Skin epidermis (tissue), 12 donors: Measurements from ENCODE around the gene ANO10.
"Not testable (repeated sequence)": the region's sequence is repeated elsewhere in the genome, so short reads cannot be mapped to it uniquely, and the experiment has no call there.

ENCODE experiments used
- H3K27ac ChIP-seq, 21 experiments: fragments of 200-600 bp; sonication (generic) in 11 of 21; one replicate each; pipeline ENCODE4 v1.5.0; 2020; ENCODE audit warnings: mild to moderate bottlenecking in 3 of 21, inconsistent platforms in 2 of 21, moderate library complexity in 2 of 21
- H3K4me3 ChIP-seq, 7 experiments: fragments of 200-600 bp; sonication (generic) in 2 of 7; one replicate each; pipeline ENCODE4 v1.5.0; 2020; ENCODE audit warnings: inconsistent platforms in 2 of 7, mild to moderate bottlenecking in 2 of 7, moderate library complexity in 1 of 7

Gene ANO10

DNA sequence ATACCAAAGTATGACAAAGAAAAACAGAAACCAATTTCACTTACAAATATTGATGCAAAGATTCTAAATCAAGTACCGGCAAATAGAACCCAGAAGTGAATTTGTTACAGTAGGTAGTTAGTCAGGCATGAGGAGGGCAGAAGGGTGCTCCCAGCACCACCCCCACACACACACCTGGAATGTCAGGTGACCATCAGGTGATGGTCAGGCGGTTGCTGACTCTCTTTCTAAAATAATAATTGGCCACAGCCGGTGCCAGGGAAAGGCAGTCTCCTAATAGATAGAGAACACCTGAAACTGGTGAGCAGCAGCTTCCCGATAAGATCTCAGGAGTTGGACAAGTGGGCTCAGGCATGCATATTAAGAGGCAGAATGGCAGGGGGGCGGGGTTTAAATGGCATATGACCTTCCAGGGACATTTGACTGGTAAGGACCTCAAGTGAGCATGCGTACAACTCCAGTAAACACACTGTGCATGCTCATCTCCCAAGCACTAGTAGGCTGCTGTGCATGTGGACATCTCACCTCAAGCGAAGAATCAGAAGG, 131.1 kb downstream of the ANO10 start:
- Histone ChIP-seq H3K27ac (no peak overlapping the region), H3K4me3 (no peak overlapping the region)

DNA sequence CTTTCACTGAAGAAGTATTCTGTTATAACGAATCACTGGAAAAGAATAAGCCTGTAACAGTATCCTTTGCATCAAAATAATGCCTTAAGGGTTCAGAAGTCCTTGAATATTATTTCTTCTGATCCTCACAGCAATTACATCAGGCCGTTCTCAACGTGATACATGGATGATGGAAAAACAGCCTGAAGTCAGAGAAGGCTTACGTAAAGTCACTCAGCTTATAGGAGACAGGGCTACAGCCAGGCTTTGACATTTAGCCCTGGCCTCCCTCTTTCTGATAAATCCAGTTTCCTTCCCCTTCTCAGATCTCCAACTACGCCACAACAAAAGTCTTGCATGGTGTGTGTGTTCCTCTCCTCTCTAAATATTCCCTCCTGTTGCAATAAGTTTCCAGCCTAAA, 131.9 kb downstream of the ANO10 start:
- Histone ChIP-seq H3K27ac (no peak overlapping the region), H3K4me3 (no peak overlapping the region)

DNA sequence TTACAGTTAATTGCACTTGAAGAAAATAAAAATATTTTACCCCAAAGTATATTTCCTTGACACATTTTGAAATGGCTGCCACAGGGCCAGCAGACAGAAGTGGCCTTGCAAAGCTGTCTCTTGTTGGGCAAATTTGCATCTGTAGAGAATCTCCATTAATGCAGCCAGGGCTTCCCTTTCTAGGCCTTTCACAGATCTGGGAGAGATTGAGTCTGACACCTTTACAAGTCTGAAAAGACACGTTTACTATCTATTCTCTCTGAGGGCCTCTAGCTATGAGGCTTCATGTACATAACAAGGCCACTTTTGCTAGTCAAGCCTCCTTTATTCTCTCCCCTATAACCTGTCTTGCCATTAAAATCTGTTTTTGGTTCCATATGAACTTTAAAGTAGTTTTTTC, 135.9 kb downstream of the ANO10 start:
- Histone ChIP-seq H3K4me3 (no peak overlapping the region), H3K27ac (no peak overlapping the region)

DNA sequence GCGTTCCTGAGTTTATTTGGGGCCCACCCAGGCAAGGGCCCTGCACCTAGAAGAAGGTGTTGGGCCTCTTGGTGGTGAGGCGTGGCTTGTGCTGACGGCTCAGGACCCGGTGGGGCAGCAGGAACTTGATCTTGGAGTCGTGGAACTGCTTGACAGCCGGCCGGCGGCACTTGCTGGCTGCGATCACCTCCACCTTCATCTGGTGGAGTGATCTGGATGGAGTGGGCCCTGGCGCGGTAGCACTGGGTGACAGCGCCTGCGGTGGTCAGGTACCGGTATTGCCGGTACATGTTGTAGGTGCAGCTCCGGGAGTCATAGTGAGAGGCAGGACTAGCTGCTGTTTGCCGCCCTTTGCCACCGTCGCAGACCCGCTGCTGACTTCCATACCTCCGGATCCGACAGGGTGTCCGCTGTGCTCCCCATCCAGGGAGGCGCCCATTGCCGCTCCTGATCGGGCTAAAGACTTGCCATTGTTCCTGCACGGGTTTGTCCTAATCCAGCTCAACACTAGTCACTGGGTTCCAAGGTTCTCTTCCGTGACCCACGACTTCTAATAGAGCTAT, 136.8 kb downstream of the ANO10 start:
- H3K4me3 ChIP-seq: no peak overlapping the region
- no peak overlapping the region for H3K27ac ChIP-seq

DNA sequence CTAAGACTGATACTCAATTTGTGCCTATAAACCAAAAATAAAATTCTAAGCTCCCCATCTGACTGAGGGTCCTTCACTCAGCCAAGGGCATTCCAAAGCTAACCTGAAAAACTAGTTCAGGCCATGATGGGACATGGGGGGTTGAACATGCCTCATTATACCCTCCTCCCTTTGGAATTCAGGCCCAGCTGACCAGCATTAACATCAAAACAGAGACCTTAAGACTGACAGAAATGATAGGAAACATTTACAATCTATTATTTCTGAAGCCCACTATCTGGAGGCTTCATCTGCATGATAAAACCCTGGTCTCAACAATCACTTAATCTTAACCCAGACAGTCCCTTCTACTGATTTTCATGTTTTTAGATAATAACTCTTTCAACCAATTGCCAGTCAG, 140.4 kb downstream of the ANO10 start:
- Histone ChIP-seq H3K27ac (no peak overlapping the region), H3K4me3 (no peak overlapping the region)

DNA sequence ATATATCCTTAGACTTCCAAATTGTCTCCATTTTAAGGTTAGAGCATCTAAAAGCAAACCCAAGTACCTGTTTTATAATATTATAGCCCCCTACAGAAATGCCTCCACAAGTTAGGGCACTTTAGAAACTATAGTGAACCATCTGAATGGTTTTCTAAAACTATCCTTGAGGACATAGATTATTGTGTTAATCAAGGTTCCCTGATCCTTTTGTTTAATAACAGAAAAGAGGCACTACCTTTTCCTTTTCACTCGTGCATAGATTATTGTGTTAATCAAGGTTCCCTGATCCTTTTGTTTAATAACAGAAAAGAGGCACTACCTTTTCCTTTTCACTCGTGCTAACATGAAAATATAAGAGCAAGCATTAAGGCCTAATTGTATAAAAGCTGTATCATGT, 143.0 kb downstream of the ANO10 start:
- not testable (repeated sequence) for H3K4me3 ChIP-seq
- peak overlapping the region in 5 of 21 experiments; percentile 54 to 86 (median 70) for H3K27ac ChIP-seq

DNA sequence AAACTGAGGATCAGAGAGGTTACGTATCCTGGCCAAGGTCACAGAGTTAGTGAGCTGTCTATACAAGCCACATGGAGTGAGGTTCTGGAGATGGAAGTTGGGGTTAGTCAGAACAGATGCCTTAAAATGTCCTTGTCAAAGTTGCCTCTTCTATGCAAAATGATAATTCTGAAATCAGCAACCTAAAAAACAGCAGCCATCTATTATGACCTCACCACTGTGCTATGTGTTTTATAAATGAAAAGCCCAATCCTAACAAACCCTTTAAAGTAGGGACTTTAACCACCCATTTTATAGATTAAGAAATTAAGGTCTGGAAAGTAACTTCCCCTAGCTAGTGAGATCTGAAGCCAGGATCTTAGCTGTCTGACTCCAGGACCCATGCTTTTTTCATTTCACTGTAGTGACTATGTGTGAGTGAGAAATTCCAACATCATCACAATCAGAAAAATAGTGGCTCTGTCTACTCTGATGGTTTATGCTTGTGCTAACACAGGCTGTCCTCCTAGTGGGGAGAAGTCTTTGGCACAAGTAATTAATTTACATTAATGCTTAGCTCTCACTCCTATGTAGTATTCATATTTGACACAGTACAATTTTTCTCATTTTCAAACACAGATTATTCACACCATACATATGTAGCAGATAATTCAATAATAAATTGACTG, 143.6 kb downstream of the ANO10 start:
- Histone ChIP-seq H3K4me3 (no peak overlapping the region), H3K27ac (peak overlapping the region in 14 of 21 experiments; percentile 17 to 86 (median 62))

DNA sequence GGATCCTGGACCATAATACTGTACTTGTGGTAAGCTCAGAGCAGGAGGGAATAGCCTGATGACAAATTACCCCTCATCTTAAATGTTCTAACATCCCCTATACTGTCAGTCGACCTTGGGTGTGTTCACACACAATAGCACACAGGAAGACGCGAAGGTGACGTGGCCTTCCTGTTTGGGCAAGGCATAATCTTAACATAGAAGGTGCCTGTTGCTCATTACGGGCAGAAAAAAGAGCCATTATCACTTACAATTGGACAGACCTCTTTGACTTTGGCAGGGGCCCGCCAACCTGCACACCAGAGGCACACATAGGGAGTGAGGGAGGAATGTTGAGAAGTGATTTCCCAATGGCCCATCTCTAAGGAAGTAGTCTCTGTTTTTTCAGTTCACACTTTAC, 144.2 kb downstream of the ANO10 start:
- peak overlapping the region in 13 of 21 experiments; percentile 37 to 86 (median 62) for H3K27ac ChIP-seq
- H3K4me3 ChIP-seq: no peak overlapping the region

DNA sequence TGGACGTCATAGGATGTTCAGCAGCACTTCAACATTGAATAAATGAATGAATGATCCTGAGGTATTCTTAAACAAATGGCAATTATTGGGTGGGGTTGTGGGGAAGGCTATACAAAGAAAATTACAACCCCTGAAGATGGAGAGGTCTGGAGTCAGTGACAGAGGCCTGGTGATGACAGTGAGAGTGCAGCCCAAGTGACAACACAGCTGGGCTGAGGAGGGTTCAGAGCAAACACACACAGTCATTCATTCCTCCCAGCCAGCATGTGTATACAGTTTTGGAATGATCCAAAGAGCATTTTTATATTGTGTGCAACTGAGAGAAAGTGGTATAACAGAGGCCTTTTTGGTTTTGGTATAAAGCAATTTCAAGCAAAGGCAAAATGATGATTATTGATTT, 148.1 kb downstream of the ANO10 start:
- Histone ChIP-seq H3K4me3 (no peak overlapping the region), H3K27ac (no peak overlapping the region)

DNA sequence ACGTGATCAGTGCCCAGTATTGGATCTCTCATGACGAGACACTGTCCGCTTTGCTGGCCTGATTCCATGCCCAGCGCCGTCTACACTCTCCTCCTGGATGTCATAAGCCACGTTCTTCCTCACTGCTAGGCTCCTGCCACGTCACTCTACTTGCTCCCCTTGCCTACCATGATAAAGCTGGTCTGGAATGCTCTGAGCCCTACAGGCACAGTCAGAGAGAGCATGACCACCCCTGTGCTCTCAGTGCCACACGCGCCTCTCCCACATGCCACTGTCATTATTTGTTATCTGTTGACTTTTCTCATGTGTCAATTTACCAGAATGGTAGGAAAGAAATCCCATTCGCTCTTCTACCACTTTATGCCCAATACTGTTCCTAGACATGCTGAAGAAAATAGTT, 148.6 kb downstream of the ANO10 start:
- no peak overlapping the region for H3K4me3 ChIP-seq
- H3K27ac ChIP-seq: no peak overlapping the region

DNA sequence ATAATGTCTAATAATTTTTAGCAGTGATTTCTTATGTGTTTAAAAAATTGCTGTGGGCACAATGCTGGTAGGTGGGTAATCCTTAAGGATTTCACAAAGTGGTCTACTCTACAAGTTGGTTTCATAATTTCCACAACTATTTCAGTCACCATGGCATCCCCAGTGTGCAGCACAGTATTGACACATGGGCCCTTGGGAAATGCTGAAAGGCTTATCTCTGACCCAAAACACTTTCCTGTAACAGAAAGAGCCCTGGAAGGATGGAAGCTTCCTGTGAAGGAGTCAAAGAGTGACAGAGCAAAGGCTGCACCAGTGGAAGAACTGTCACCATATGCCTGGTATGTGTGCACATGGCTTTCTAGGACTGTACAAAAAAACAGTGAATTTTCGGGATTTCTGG, 153.7 kb downstream of the ANO10 start:
- no peak overlapping the region for H3K4me3 ChIP-seq
- no peak overlapping the region for H3K27ac ChIP-seq

DNA sequence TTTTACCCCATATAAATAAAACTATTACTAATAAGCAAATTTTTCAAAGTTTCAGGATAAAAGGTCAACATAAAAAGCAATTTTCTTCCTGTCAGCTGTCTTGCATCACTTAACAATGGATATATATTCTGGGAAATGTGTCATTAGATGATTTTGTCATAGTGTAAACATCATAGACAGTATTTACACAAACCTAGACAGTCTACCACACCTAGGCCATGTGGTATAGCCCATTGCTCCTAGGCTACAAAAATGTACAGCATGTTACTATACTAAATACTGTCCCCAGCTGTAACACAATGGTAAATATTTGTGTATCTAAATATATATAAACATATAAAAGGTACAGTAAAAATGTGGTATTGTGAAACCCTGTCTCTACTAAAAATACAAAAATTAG, 156.7 kb downstream of the ANO10 start:
- Histone ChIP-seq H3K27ac (no peak overlapping the region), H3K4me3 (no peak overlapping the region)

DNA sequence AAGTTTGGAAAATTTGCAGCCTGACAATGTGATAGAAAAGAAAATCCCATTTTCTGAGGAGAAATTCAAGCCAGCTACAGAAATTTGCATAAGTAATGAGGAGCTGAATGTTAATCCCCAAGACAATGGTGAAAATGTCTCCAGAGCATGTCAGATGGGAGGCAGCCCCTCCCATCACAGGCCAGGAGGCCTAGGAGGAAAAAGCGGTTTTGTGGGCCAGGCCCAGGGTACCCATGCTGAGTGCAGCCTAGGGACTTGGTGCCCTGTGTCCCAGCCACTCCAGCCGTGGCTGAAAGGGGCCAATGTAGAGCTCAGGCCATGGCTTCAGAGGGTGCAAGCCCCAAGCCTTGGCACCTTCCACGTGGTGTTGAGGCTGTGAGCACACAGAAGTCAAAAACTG, 159.2 kb downstream of the ANO10 start:
- not testable (repeated sequence) for H3K4me3 ChIP-seq, H3K27ac ChIP-seq

DNA sequence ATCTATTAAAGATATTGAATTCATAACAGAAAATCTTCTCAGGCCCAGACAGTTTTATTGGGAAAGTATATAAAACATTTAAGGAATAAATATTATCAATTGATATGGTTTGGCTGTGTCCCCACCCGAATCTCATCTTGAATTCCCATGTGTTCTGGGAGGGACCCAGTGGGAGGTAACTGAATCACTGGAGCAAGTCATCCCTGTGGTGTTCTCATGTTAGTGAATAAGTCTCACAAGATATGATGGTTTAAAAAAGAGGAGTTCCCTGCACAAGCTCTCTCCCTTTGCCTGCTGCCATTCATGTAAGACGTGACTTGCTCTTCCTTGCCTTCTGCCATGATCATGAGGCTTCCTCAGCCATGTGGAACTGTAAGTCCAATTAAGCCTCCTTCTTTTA, 160.5 kb downstream of the ANO10 start:
- no peak overlapping the region for H3K4me3 ChIP-seq

DNA sequence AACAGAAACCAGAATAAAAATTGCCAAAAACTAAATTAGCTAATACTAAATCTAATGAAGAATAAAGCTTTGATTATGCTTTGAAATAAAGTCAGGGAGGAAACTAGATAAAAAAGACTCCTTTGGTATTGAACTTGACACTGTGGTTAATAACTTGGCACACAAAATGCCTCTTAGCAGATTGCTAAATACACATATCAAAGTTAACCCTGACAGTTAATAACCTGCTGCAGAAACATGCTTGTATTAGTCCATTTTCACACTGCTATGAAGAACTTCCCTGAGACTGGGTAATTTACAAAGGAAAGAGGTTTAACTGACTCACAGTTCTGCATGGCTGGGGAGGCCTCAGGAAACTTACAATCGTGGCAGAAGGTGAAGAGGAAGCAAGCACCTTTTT, 164.8 kb downstream of the ANO10 start:
- H3K4me3 ChIP-seq, H3K27ac ChIP-seq: not testable (repeated sequence)

More for the DNA sequence above, 160.5 kb downstream of the ANO10 start:
- H3K27ac ChIP-seq: no peak overlapping the region

DNA sequence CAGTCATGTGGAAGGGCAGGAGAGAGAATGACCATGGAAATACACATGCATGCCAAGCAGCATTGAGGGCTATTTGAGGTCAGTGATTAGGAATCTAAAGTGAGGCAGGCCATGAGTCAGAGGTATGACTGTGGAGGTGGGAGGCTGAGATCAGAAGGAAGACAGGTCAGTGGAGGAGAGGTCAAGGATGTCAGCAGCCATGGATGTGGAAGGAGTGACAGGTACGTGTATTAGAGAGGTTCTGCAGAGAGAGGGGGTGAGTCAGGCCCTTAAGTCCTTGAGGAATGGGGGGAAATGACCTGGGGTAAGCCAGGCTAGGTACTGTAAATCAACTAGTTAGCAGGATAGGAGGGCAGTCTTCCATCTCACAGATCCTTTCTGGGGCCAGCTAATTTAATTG, 166.6 kb downstream of the ANO10 start:
- no peak overlapping the region for H3K27ac ChIP-seq
- no peak overlapping the region for H3K4me3 ChIP-seq

DNA sequence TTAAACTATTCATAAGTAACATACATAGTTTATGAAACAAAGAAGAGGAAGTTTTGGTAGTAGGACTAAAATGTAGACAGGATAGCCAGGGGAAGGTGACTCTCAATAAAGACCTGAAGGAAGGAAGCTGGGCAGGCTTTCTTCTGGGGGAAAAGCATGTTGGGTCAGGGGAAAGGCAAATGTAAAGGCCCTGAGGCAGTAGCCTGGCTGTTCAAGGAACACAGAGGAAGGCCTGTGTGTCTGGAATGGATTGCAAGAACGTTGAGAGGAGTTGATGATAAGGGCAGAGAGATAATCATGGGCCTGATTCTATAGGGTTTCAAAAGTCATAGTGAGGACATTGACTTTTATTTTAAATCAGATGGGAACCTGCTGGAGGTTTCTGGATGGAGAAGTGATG, 167.8 kb downstream of the ANO10 start:
- H3K27ac ChIP-seq: no peak overlapping the region

DNA sequence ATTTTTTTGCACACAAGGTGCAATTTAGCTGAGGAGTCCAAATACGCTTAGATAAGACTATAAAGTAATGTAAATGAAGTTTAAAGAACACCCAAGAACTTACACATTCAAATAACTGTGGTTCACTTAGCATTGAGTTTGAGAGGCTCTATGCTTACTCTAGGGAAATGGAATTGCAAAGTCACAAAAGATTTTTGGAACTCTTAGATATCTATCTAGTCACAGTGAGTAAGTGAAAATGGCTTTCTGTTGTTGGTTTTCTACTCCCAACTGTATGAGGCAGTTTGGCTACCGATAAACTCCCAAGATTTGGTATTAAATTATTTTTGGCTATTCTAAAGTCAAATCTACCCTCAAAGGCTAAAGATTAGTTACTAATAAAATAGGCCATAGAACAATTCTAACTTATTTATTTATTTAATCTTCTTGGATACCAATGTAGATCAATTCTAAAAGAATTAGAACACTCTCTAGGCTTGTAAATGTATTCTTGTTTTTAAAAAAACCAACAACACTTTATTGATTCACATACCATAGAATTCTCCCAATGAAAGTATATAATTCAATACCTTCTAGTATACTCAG, 170.0 kb downstream of the ANO10 start:
- Histone ChIP-seq H3K27ac (no peak overlapping the region), H3K4me3 (no peak overlapping the region)

More for the DNA sequence above, 167.8 kb downstream of the ANO10 start:
- no peak overlapping the region for H3K4me3 ChIP-seq

DNA sequence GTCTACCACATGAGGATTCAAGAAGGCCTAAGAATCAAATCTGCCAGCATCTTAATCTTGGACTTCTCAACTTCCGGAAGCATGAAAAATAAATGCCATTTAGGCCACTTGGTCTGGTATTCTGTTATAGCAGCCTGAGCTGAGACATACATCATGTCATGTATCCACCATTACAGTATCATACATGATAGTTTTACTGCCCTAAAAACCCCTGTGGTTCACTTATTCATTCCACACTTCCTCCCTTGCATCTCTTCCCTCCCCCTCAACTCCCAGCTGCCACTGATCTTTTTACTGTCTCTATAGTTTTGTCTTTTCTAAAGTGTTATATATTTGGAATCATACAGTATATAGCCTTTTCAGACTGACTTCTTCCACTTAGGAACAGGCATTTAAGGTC, 173.7 kb downstream of the ANO10 start:
- no peak overlapping the region for H3K27ac ChIP-seq
- H3K4me3 ChIP-seq: no peak overlapping the region

DNA sequence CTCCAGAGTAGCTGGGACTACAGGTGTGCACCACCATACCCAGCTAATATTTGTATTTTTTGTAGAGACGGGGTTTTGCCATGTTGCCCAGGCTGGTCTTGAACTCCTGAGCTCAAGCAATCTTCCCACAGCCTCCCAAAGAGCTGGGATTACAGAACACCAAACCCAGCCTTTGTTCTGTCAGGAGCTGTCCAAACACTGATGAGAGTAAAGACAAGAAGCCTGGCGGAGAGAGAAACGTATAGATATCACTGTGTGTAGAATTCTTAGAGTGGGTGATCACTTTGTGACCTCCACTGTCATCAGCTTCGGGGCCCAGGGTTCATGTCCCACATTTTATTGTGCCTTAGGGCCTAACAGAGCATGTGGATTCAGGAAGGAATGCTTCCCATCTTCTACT, 176.0 kb downstream of the ANO10 start:
- Histone ChIP-seq H3K4me3 (no peak overlapping the region), H3K27ac (no peak overlapping the region)

DNA sequence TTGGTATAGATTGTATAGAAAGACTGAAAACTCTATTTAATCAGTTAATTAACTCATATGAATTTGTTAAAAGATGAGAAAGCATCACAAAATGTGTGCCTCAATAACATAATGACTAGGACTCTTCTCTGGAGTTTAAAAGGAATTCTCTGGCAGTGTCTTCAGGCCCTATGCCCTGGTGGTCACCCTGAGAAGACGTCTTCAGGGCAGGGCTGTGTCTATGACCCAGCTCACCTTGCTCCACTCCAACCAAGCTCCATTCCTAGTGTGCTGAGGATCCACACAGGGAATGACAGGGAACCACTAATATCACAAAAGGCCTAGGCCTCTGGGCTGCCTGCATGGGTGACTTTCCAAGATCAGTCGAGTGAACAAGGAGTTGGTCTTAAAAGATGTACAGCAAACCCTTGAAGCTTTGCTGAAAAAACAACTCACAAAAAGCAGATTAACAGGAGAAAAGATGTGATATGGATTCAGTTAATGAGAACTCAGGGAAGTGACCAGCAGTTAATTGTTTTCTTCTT, 178.9 kb downstream of the ANO10 start:
- no peak overlapping the region for H3K4me3 ChIP-seq
- no peak overlapping the region for H3K27ac ChIP-seq
